ENCODE data around the gene WDR59. TPM values are rescaled to one million over a fixed set of nuclear protein-coding genes. Genes with fewer than 3 reads are reported as not detected.
A peak's percentile ranks its signal among the peaks of the same experiment; 100 is the strongest.
"Not testable (repeated sequence)": the region's sequence is repeated elsewhere in the genome, so short reads cannot be mapped to it uniquely, and the experiment has no call there.

Gene WDR59
- total and polyA plus RNA-seq, 7 donors, result 6.2 to 40.7 (median 20.3) TPM

- WGBS, 2 donors, result 94 to 98% methylated on average over 2 of the region's 2 CpGs
- intact Hi-C loops (cut with DNase I), result no loop called here
- TF ChIP-seq POLR2AphosphoS5 (IDR thresholded peaks at IDR 0.05) (no peak), CTCF (IDR thresholded peaks at IDR 0.05) (no peak), EP300 (IDR thresholded peaks at IDR 0.05) (no peak), POLR2A (IDR thresholded peaks at IDR 0.05) (no peak)
- Histone ChIP-seq H3K4me1 (peaks cover 0 to 34% (median 25%) of the 10 kb centered on the region in 4 donors), H3K36me3 (no peaks in the 10 kb centered on the region), H3K9me3 (no peaks in the 10 kb centered on the region), H3K27me3 (no peaks in the 10 kb centered on the region), H3K27ac (peak overlapping the region; percentile 61 to 76 (median 74)), H3K4me3 (no peak overlapping the region)
- no peak for DNase-seq
Measured at GRCh38 chr16:75026892-75027391, 42.0 kb upstream of the WDR59 start.

- 80 to 85% methylated on average over 10 of the region's 10 CpGs for WGBS, 2 donors
- H3K4me1 ChIP-seq, result peaks cover 0 to 34% (median 25%) of the 10 kb centered on the region in 4 donors
- H3K27ac ChIP-seq, result peak overlapping the region; percentile 61 to 76 (median 74)
- intact Hi-C loops (cut with DNase I); H3K36me3 ChIP-seq; H3K27me3 ChIP-seq; H3K9me3 ChIP-seq; H3K4me3 ChIP-seq: not testable (repeated sequence)
- TF ChIP-seq EP300 (IDR thresholded peaks at IDR 0.05), result peak in 3 of 4 donors; percentile 8 to 25 (median 8)
- TF ChIP-seq POLR2AphosphoS5 (IDR thresholded peaks at IDR 0.05), result peak; percentile 39 to 70 (median 50)
- peak; percentile 80 for DNase-seq
Measured at GRCh38 chr16:75026239-75026891, 41.4 kb upstream of the WDR59 start.

GRCh38 chr16:75025761-75026160 lies 40.8 kb upstream of the WDR59 start:
- Histone ChIP-seq H3K4me3 (no peak overlapping the region), H3K27me3 (no peaks in the 10 kb centered on the region), H3K27ac (peak overlapping the region; percentile 61 to 76 (median 74)), H3K9me3 (peaks cover 0 to 2% (median 0%) of the 10 kb centered on the region in 4 donors), H3K4me1 (peaks cover 0 to 34% (median 25%) of the 10 kb centered on the region in 4 donors), H3K36me3 (no peaks in the 10 kb centered on the region)
- WGBS, 2 donors, result 44 to 50% methylated on average over 3 of the region's 3 CpGs
- TF ChIP-seq CTCF (IDR thresholded peaks at IDR 0.05), result no peak
- TF ChIP-seq POLR2AphosphoS5 (IDR thresholded peaks at IDR 0.05), result no peak
- no peak for TF ChIP-seq POLR2A (IDR thresholded peaks at IDR 0.05)
- TF ChIP-seq EP300 (IDR thresholded peaks at IDR 0.05), result no peak
- intact Hi-C loops (cut with DNase I), result no loop called here
- DNase-seq, result no peak

GRCh38 chr16:75024594-75024993 lies 39.7 kb upstream of the WDR59 start:
- Histone ChIP-seq H3K27ac (no peak overlapping the region), H3K27me3 (no peaks in the 10 kb centered on the region), H3K4me3 (no peak overlapping the region), H3K36me3 (no peaks in the 10 kb centered on the region), H3K4me1 (peaks cover 0 to 34% (median 22%) of the 10 kb centered on the region in 4 donors), H3K9me3 (peaks cover 0 to 2% (median 0%) of the 10 kb centered on the region in 4 donors)
- intact Hi-C loops (cut with DNase I), result no loop called here
- DNase-seq, result no peak
- WGBS, 2 donors, result 48 to 59% methylated on average over 4 of the region's 4 CpGs
- TF ChIP-seq CTCF (IDR thresholded peaks at IDR 0.05) (no peak), EP300 (IDR thresholded peaks at IDR 0.05) (no peak), POLR2AphosphoS5 (IDR thresholded peaks at IDR 0.05) (no peak), POLR2A (IDR thresholded peaks at IDR 0.05) (no peak)

- Histone ChIP-seq H3K36me3 (no peaks in the 10 kb centered on the region), H3K27me3 (no peaks in the 10 kb centered on the region), H3K4me3 (no peak overlapping the region), H3K27ac (no peak overlapping the region), H3K4me1 (peaks cover 0 to 36% (median 22%) of the 10 kb centered on the region in 4 donors), H3K9me3 (peaks cover 0 to 2% (median 0%) of the 10 kb centered on the region in 4 donors)
- 11 to 53% methylated on average over 3 of the region's 3 CpGs for WGBS, 2 donors
- intact Hi-C loops (cut with DNase I), result no loop called here
- no peak for DNase-seq
- no peak for TF ChIP-seq POLR2AphosphoS5 (IDR thresholded peaks at IDR 0.05)
- TF ChIP-seq CTCF (IDR thresholded peaks at IDR 0.05), result no peak
- no peak for TF ChIP-seq EP300 (IDR thresholded peaks at IDR 0.05)
- no peak for TF ChIP-seq POLR2A (IDR thresholded peaks at IDR 0.05)
Measured at GRCh38 chr16:75024182-75024581, 39.3 kb upstream of the WDR59 start.
